Cerebellar cortex (tissue), 1 donor: ENCODE measurements around the gene GJD3.

ENCODE experiments used
- DNase-seq: peaks from one replicate; pipeline ENCODE4 v3.0.0-alpha.2; 2015; ENCODE audit warnings: low spot score

Gene GJD3

GRCh38 chr17:40351359-40352236 lies 12.9 kb downstream of the GJD3 start:
- no peak for DNase-seq

DNA sequence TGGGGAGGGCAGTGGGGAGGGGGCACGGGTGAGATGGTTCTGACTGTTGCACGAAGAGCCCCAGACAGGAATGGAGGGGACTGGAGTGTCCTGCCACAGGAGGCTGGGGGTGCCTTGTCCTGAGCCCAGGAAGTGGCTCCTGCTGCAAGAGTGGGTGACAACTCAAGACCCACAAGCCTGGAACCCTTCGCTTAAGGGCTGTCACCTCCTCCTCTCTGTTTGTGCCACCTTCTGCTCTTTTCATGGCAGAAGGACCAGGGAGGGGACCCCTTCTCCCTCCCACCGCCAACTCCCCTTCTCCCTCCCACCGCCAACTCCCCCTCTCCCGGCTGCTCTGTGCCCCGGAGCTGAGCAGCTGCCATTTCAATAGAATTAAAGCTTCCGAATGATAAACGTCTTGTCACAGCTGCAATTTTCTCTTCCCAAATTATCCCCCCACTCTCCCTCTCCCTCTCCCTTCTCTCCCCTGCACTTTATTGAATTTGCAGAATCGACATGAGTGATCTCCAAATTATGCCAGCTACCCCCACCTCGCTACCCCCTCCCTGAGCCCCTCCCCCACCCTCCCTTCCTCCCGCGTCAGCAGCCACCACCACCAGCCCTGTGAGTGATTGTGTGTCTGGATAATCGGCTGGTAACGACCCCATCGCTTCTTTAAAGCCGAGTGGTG lies 13.7 kb downstream of the GJD3 start:
- no peak for DNase-seq

GRCh38 chr17:40349895-40350688 lies 14.4 kb downstream of the GJD3 start:
- no peak for DNase-seq

GRCh38 chr17:40349477-40349894 lies 15.1 kb downstream of the GJD3 start:
- no peak for DNase-seq

DNA sequence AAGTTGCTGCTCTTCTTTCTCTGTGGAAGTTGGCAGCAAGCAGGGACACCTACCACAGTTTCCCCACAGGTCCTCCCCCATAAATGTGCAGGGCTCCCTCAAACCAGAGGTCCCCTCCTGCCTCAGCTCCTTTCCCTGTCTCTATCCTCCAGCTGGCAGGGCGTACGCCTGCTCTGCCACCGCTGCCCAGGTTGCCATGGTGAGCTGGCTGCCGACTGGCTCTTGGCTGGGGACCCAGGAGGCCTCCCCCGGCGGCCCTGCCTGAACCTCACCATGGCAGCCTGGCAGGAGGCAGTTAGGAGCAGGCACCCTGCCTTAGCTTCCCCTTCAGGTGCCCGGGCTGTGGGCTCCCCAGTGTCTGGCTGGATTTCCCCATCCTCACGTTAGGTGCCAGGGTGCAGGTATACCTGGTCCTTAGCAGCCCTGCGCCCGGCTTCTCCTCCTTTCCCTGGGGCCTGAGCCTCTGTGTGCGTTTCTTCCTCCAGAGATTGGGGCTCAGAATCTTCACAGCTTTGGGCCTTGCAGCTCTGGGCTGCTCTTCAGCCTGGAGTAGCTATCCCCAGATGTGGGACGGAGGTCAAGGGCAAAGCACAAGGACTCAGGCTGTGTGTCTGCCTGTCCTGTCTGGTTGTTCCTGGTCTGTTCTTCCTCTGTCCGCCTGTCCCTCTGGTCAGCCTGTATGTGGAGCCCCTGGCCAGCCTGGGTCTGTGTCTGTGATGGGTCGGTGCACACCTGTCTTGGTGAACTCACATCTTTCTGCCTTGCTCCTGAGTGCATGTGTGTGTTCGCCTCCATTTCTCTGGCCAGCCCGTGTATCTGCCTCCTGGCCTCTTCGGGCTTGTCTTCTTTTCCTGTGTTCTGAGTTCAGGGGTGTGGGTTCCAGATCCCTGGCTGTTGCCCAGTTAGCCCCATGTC lies 15.7 kb downstream of the GJD3 start:
- no peak for DNase-seq

- DNase-seq: no peak
Observed at GRCh38 chr17:40348136-40348504, 16.4 kb downstream of the GJD3 start.

- DNase-seq: no peak
Observed at GRCh38 chr17:40347319-40348135, 17.0 kb downstream of the GJD3 start.

DNA sequence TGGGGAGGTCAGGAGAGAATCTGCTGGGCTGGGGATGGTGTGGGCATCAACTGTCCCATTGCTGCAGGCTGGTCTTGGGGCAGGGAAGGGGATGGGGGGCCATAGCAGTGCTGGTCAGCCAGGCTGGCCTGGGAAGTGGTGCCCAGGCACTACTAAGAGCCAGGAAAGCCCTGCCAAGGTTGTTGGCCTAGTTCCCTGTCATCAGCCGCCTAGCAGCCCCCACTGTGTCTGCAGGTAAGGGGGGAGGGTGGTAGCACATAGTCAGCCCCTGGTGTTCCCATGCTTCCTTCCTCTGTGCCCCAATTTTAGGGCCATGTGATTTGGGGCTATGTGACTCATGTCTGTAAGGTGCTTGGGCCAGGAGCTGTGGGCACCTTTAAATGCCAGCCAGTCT lies 17.8 kb downstream of the GJD3 start:
- no peak for DNase-seq

- no peak for DNase-seq
Observed at GRCh38 chr17:40345994-40346764, 18.4 kb downstream of the GJD3 start.

DNA sequence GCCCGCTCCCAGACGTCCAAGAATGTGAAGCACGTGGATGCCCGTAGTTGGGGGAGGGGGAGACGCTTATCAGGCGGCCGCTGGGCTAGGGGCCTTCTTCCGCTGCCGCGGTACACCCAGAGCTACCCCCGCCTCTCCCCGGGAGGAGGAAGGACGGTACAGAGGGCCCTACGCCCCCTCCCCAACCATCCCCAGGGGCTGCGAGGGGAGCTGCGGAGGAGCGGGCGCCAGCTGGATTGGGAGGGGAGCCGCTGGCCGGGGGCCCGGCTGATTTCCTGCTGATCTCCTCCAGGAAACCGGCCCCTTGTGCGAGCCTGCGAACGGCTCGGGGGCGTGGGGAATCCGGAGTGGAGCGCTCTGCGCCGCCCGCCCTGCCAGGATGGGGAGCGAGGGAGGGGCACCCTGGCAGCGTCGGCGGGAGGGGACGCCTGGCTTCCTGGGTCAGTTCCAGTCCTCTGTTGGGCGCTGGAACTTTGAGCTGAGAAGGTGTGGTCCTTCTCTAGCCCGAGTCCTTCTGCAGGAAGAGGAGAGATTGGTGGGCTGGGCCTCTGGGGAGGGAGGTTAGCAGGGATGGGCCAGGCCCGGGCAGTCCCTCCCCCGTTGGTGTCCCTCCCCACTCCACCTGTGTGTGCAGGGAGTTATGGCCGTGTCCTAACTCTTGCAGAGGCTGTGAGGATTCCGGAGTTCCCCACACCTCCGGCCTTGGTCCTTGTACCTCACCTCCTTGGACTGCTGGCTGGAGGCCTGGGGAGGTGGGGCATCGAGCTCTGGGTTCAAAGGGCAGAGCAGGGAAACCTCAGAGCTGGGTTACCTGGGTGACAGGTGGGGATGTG lies 19.2 kb downstream of the GJD3 start:
- peak; percentile 41 for DNase-seq

DNA sequence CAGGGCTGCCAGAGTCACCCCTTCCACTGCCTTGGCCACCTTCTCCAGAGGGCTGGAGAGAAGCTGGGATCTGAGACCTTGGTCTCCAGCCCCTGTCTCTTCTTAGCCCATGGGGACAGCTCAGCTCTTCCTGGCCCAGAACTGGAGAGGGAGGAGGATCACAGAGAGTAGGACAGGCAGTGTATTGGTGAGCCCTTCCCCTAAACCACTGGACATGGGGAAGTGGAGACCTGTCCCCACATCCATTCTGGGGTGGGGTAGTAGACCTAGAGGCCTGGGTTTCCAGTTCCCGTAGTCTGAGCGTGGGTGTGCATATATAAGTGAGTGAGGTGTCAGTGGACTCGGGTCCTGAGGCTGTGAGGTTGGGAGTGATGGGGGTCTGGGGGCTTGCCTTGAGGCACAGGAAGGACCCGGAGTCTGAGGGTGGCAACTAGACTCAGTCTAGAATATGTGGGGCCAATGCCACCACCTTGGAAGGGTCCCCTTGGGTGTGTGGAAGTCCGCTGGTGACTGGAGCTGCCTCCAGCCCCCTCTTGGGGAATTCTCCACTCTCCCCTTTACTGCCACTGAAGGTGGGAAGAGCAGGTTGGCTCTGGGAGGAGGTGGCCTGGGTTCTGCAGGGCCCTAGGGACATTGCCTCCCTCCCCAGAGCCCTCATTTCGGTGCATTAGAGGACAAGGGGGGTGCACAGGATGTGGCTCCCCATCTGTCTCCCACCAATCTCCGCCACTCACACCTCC lies 19.9 kb downstream of the GJD3 start:
- DNase-seq: no peak

DNA sequence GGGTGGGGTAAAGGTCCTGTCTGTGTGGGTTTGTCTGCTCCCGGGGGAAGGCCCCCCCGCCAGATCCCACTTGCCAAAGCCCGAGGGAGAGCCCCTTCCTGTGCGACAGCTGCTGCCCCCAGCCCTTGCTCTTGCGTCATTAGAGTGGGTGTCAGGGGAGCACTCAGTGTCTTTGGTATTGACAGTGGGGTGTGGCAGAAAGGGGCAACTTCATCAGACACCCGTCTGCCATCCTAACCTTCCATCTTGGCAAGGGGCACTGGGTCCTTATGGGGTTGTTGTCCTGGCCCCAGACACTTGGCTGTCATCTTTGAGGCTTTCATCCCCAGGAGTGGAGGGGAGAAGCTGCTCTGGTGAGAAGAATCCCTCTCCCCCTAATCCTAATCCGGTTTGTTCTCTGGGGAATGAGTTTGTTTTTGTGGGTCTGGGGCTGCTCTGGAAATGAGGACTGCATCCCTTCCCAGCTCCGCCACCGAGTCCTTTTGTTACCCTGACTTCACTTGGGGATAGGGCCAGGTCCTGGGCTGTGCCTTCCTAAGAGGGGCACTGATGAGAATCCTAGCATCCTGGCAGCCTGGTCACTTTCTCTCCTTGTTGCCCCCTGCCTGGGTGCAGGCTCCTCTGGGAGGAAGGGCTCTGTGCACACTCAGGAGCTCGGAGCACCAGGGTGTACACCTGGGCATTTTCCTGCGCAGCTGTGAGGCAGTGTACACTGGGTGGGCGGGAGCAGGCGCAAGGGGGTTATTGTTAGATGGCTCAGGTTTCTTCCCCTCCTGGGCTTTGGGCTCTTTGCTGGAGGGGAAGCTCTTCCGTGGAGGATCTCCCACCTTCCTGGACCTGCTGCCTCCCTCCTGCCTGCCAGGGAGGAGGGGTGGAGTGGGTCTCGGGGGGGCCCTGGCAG lies 21.1 kb downstream of the GJD3 start:
- no peak for DNase-seq

DNA sequence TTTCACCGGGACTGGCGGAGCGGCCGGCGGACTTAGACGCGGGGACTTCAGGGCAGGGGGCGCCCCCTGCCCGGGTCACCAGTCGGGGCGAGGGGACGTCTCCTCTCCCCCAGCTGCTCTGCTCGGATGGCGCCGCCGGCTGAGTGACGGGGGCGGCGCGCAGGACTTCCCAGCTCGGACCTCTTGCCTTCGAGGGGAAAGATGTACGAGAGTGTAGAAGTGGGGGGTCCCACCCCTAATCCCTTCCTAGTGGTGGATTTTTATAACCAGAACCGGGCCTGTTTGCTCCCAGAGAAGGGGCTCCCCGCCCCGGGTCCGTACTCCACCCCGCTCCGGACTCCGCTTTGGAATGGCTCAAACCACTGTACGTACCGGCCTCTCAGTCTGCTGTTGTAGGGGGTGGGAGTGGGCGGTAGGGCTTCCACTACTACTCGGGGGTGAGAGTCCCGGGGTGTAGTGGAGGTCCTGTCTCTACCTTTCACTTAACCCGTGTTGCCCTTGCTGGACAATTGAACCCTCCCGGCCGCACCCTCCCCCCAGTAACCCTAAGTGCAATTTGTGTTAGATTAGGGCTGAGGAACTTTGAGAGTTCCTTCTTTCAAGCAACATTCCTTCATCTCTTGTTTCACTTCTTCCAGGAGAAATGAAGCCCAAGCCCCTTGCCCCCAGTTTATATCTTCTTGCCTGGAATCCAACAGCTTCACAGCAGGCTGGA lies 21.9 kb downstream of the GJD3 start:
- no peak for DNase-seq

DNA sequence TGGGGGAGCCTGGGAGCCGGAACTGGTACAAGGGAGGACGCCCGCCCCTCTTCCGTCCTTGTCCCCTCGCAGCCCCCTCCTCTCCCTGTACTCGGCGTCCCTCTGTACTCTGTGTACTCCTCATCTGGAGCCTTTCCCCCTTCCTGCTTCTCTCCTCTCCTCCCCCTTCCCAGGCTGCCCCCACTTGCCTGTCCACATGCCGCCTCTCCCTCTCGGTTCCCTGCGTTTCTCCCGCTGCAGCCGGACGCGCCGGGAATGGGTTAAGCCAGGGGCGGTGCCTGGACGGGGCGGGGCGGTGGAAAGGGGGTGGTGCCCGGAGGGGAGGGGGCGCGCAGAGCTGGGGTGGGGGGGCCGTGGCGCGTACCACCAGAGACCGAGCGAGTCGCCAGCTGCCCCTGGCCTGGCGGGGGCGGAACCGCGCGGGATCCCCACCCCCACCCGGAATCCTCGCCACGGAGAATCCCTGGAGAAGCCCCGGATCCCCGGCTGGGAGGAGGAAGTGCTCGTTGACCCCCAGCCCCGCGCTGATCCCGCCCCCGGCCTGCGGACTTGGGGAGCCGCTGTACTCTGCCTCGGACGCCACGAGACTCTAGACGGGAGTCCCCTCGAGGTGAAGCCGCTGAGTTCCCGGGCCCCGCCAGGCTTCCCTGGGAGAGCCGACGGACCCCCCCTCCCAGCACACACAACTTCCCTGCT lies 22.6 kb downstream of the GJD3 start:
- peak; percentile 40 for DNase-seq

- DNase-seq: peak; percentile 65
Observed at GRCh38 chr17:40340880-40341807, 23.4 kb downstream of the GJD3 start.
